T47D (cell line): ENCODE data around the gene URGCP.

Experiments
- DNase-seq, 2 experiments: peaks; one replicate each; pipeline versions ENCODE4 v3.0.0 to v3.0.0-alpha.2; 2011 to 2012; ENCODE audit warnings: low read depth in 1 of 2, low spot score in 1 of 2
- JUND ChIP-seq: IDR thresholded peaks from 2 replicates; pipeline ENCODE4 v1.6.1; 2012; ENCODE audit warnings: low read depth
- in situ Hi-C: cut with HindIII; loops from 2 replicates; pipeline ENCODE4 v1.10.0; 2016; ENCODE audit warnings: low sequenced_read_pairs, low pct_unique_long_range_greater_than_20kb

URGCP gene, protein sequence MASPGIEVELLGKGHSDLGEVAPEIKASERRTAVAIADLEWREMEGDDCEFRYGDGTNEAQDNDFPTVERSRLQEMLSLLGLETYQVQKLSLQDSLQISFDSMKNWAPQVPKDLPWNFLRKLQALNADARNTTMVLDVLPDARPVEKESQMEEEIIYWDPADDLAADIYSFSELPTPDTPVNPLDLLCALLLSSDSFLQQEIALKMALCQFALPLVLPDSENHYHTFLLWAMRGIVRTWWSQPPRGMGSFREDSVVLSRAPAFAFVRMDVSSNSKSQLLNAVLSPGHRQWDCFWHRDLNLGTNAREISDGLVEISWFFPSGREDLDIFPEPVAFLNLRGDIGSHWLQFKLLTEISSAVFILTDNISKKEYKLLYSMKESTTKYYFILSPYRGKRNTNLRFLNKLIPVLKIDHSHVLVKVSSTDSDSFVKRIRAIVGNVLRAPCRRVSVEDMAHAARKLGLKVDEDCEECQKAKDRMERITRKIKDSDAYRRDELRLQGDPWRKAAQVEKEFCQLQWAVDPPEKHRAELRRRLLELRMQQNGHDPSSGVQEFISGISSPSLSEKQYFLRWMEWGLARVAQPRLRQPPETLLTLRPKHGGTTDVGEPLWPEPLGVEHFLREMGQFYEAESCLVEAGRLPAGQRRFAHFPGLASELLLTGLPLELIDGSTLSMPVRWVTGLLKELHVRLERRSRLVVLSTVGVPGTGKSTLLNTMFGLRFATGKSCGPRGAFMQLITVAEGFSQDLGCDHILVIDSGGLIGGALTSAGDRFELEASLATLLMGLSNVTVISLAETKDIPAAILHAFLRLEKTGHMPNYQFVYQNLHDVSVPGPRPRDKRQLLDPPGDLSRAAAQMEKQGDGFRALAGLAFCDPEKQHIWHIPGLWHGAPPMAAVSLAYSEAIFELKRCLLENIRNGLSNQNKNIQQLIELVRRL

GRCh38 chr7:43906331-43907010 lies at the start of gene URGCP:
TSS of gene URGCP (minus strand) at chr7:43906596. CDS start at chr7:43906575, 21 bp downstream.
- in situ Hi-C loops: no loop called here
- DNase-seq: peak; percentile 61 to 89
- TF ChIP-seq JUND: no peak

- in situ Hi-C loops: no loop called here
- no peak for DNase-seq
- no peak for TF ChIP-seq JUND
Observed at GRCh38 chr7:43956027-43956426, 49.6 kb upstream of the URGCP start.

GRCh38 chr7:43954524-43955228 lies 48.3 kb upstream of the URGCP start:
- no peak for TF ChIP-seq JUND
- in situ Hi-C loops: no loop called here
- peak; percentile 81 to 83 for DNase-seq

DNA sequence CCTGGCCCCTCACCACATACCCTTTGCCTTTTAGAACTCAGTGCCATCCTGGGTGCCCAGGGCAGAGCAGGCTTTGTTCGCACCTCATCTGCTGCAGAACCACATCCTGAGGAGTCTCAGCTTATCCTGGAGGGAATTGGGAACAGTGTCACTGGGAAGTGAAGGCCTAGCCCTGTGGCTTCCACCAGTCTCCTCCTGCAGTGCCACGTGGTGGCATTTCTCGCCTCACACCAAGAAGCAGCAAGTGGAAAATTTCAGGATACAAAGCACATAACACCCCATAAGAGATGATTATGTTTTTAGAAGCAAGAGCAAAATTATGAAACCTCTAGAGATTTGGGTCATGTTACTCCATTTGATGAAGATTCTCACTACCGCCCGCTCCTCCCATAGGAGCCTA lies 46.7 kb upstream of the URGCP start:
- no peak for TF ChIP-seq JUND
- in situ Hi-C loops: no loop called here
- DNase-seq: no peak

GRCh38 chr7:43952028-43952427 lies 45.6 kb upstream of the URGCP start:
- TF ChIP-seq JUND: no peak
- DNase-seq: no peak
- in situ Hi-C loops: no loop called here

GRCh38 chr7:43944286-43944685 lies 37.9 kb upstream of the URGCP start:
- TF ChIP-seq JUND: no peak
- DNase-seq: no peak
- in situ Hi-C loops: no loop called here

GRCh38 chr7:43943417-43944187 lies 37.2 kb upstream of the URGCP start:
- in situ Hi-C loops: no loop called here
- no peak for TF ChIP-seq JUND
- peak in 1 of 2 experiments; percentile 46 for DNase-seq

- TF ChIP-seq JUND: no peak
- DNase-seq: peak in 1 of 2 experiments; percentile 52
- in situ Hi-C loops: no loop called here
Observed at GRCh38 chr7:43942997-43943396, 36.6 kb upstream of the URGCP start.

DNA sequence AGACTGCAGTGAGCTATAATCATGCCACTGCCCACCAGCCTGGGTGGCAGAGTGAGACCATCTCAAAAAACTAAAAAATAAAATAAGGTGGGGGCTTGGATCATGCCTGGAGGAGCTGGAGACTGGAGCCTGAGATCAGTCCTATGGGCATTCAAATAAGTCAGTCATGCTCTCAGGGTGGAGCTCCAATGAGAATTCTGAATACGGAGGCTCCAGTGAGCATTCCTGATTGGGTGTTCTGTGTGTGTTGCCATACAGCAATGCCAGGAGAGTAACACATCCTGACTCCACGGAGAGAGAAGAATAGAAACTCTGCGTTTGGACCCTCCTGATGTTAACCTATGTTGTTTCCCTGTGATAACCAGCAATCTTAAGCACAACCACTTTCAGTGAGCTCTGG lies 35.9 kb upstream of the URGCP start:
- in situ Hi-C loops: no loop called here

DNA sequence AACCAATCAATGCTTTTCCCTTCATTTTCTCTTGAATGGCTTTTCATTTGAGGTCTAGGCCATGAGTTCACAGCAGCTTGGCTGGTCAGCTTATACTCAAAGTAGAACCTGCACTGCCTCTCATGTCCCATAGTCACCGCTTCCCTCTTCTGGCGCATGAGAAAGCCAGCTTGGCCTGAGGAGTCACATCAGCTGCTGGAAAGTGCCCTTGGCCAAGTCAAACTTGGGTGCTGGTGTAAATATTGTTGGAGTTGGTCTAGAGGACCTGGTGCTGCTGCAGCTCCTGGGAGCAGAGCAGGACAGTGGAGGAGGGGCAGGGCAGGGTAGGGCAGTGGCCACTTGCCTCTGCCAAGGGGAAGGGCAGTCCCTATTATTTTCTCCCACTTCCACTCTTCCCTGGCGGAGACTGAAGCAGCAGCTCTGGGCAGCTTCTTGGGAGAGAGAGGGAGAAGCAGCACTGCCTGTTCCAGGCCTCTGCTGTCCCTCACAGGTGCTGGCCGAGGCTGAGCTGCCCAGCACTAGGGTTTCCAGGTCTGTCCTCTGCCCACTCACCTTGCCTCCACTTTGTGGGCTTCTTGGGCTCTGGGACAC lies 32.6 kb upstream of the URGCP start:
- no peak for TF ChIP-seq JUND
- DNase-seq: peak in 1 of 2 experiments; percentile 53
- in situ Hi-C loops: no loop called here

More for the DNA sequence above, 35.9 kb upstream of the URGCP start:
- DNase-seq: no peak
- TF ChIP-seq JUND: no peak

- DNase-seq: no peak
- in situ Hi-C loops: no loop called here
- TF ChIP-seq JUND: no peak
Observed at GRCh38 chr7:43937444-43937843, 31.0 kb upstream of the URGCP start.
